HG03066 (cell line): ENCODE results near the gene DCP1B.
"Not testable (repeated sequence)": the region's sequence is repeated elsewhere in the genome, so short reads cannot be mapped to it uniquely, and the experiment has no call there.

Source experiments
- ATAC-seq: cut with Tn5 transposase; IDR thresholded peaks from one replicate; pipeline ENCODE4 v1.9.1; 2021; ENCODE audit warnings: low read depth; ENCODE audit not compliant: unreplicated experiment

Gene DCP1B

GRCh38 chr12:1978078-1978862 is 26.0 kb downstream of the DCP1B start:
- ATAC-seq, result no peak

GRCh38 chr12:1977588-1977987 is 26.7 kb downstream of the DCP1B start:
- no peak for ATAC-seq

DNA sequence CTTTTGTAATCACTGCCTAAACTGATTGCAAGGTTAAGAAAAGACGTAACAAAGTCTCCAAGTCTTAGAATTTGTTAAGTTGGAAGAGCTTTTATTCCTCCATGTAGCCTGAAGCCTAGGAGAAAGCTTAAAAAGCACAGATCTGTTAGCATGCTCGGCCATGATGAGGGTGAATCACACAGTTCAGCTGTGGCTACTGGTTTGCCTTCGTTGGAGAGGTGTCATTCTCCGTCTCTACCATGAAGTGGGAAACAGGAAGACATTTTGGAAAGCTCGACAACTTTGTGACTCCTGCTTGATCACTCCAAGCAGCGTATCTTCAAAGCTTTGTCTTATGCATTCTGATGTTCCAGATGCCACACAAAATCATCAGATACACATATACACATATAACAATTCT is 27.1 kb downstream of the DCP1B start:
- ATAC-seq, result no peak

DNA sequence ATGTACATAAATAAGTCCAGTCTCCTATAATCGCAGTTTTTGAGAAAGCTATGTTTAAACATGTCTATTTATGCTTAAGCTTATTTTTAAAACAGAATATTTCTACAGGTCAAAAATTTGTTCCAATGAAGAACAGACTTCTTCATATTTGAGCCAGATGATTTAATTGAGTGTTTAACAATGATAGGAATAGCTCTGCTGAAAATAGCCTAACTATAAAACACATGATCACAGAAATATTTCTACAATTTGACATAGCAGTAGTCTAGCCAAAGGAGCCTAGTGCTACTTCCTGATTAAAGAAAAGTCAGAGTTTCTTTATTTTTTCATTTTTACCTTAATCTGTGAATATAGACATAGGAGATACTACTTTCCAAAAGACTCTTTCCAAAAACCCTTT is 29.4 kb downstream of the DCP1B start:
- ATAC-seq, result no peak

DNA sequence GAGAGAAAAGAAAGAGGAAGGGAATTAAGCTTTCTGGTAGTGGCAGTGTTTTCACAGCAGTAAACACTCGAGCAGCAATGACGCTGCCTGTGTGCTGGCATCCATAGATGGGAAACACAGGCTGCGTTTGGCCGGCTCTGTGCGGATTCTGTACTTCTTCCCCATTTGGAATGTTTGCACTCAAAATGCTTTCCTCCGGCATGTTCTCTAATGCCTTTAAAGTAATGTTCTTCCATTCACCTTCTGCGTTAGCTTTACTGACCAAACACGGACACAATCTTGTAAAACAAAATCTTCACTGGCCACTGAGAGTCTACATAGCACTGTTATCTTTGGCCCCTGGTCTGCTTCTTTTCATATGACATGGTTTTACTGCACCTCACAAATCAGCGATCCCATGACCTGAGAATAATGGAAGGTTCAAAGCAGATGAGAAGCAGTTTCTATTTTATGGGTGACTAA is 31.4 kb downstream of the DCP1B start:
- no peak for ATAC-seq

GRCh38 chr12:1972260-1972659 is 32.0 kb downstream of the DCP1B start:
- no peak for ATAC-seq

DNA sequence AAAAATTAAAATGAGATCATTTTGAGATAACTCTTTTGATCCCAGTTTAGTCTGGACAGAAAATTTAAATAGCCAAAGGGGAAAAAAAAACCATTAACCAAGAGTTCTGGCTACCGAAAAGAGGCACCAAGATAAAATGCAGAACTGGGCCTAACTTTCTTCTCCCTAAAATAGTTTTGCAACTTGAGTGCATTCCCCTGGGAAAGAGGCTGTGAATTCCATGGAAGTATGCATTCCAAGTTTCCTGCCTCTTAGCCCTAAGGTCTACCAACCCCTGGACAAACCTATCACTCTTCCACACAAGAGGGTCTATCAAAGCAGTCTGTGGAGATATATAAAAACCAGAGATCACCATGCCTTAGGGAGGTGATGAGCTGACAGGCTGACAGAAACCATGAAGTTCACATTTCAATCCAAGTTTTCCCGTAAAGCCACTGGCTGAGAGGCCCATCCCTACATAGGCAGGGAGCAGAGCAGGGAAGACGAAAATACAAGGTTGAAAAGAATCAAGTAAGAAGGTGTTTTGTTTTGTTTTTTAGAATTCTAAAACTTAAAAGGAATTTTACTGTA is 33.8 kb downstream of the DCP1B start:
- ATAC-seq, result no peak

- ATAC-seq, result no peak
Observed at GRCh38 chr12:1966561-1967226, 37.6 kb downstream of the DCP1B start.

- no peak for ATAC-seq
Observed at GRCh38 chr12:1965916-1966315, 38.3 kb downstream of the DCP1B start.

GRCh38 chr12:1962051-1963020 is 41.9 kb downstream of the DCP1B start:
- ATAC-seq, result no peak

DNA sequence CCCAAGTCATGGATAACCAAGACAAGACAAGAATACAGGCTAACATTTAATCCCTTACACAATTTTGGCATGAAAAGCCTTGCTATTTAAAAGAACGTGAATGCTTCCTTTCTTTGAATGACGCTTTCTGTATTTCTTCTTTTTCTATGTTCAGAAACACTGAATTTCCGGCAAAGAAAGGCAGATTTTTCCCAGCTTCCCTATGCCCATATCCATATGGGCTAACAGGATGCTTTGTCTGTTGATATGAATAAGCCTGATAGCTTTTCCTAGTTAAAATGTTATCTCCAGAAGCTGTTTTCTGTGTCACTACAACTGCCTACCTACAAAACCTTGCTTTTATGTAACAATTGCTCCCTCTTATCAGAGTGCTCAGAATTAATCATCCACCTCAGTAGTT is 47.5 kb downstream of the DCP1B start:
- no peak for ATAC-seq

- ATAC-seq, result no peak
Observed at GRCh38 chr12:1949771-1950470, 54.3 kb downstream of the DCP1B start.

DNA sequence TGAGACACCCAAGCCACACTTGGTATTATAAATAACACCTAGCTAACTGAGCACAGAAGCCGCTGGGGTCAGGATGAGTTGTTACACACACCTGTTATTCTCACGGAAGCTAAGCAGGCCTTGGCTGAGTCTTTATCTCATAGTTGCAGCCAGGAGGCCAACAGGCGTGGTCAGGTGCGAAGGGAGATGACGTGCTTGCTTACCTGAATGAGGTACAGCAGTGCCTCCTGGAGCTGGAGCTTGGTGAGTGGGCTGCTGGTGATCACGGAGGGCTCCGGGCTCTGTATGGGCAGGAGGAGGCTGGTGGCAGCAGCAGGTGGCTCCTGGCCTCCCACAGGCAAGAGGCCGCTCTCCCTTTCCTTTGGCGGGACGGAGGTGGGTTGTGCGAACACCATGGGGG is 55.4 kb downstream of the DCP1B start:
- ATAC-seq, result no peak

DNA sequence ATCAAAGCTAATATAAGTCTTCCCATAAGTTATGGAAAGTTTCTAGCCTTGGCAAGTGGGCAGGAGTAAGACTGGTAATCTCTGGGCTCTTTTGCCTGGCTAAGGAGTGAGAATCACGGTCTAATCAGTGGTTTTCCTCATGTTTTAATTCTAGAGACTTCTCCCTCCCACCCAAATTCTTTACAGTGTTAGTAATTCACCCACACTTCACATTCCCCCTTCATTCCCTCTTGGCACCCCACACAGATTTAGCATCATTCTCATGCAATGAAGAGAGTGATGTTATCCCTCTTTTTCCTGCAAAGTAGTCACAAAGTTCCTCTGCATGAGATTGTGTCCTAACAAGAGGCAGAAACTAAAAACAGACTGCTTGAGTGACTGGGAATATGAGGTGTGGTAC is 57.2 kb downstream of the DCP1B start:
- no peak for ATAC-seq

DNA sequence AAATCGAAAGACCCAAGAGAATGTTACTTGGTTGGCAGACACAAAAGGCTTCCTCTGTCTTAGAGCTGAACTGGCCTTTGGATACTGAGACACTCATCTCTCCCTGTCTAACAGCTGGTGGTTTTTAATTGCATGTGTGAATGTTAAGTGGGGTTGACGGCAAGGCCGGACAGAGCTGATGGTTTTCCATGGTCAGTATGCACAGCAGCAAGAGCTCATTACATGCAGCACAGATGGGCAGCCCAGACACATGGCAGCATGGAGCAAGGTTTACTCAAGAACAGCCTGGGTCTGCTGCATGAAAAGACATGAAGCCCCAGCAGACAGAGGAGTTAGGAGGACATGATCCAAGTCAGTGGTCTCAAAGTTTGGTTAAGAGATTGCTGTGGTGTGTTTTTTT is 58.0 kb downstream of the DCP1B start:
- no peak for ATAC-seq

DNA sequence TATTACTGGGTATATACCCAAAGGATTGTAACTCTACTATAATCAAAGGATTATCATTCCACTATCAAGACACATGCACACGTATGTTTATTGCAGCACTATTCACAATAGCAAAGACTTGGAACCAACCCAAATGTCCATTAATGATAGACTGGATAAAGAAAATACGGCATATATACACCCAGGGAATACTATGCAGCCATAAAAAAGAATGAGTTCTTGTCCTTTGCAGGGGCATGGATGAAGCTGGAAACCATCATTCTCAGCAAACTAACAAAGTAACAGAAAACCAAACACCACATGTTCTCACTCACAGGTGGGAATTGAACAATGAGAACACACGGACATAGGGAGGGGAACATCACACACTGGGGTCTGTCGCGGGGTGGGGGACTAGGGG is 58.8 kb downstream of the DCP1B start:
- ATAC-seq, result not testable (repeated sequence)

DNA sequence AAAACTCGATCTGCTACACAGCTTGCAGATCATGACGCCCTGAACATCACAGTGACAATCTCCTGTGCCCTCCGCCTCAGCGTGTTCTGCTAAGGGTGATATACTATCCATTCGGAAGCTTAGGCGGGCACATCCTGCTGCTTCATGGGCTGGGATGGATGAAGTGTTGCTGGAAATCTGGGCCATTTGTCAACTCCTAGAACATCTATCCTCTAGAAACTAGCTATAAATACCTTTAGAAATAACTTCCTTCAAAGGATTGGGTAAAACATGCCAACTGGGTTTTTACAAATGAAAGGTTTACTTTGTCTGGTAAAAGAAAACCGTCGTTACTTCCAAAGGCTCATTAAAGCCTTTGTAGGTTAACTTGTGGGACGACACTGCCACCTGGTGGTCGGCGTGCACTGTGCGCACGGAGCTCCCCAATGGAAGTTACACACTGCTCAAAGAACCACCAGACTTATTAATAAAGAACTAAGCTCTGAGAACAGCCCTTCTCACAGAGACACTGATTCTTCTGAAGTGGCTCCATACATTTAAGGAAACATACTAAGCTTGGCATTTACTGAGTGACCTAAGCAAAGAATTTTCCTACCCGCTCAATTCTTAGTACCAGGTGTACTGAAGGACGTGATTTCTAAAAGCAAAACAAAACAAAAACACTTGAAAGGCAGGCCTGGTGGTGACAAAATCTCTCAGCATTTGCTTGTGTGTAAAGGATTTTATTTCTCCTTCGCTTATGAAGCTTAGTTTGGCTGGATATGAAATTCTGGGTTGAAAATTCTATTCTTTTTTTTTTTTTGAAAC is 64.3 kb downstream of the DCP1B start:
- ATAC-seq, result peak; percentile 58

DNA sequence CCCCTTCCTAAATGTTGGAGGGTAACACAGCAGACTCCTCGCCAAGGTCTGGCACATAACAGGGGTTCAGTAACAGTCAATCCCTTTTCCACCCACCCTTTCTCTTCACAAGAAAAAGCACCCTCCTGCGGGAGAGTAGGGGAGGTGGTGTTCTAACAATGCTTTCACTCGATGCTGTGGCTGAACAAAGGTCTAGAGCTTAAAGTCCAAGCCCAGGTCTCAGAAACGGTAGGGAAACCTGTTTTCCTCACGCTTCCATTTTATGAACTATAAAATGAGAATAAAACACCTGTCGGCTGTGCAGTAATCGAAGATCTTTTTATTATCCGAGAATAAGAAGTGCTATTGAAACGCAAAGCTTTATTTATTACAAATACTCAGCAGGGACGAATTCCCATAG is 64.9 kb downstream of the DCP1B start:
- ATAC-seq, result no peak

GRCh38 chr12:1937481-1938224 is 66.6 kb downstream of the DCP1B start:
- no peak for ATAC-seq
